ENCODE data around the gene OSBPL3. TPM values are rescaled to one million over a fixed set of nuclear protein-coding genes. Genes with fewer than 3 reads are reported as not detected.

Gene OSBPL3
- total and polyA plus RNA-seq, 5 experiments from 2014 or later = 3.4 to 28.4 (median 5.3) TPM

- H3K9me3 Mint-ChIP-seq = no peaks in the 10 kb centered on the region
- DNase-seq = peak in 4 of 10 donors; percentile 5 to 37 (median 17)
- peak overlapping the region in 9 of 10 donors; percentile 17 to 66 (median 38) for H3K4me3 Mint-ChIP-seq
- peak overlapping the region; percentile 18 to 88 (median 68) for H3K27ac Mint-ChIP-seq
- POLR2A ChIA-PET = interaction anchor here (0.6 to 1.5 kb wide), 3 partner anchors 13 to 154 kb away, joined by 3 to 7 read pairs (median 3); partner anchors contain the start of gene OSBPL3
- ATAC-seq = peak; percentile 79 to 84
- peaks cover 24 to 73% (median 51%) of the 10 kb centered on the region in 4 donors for H3K4me1 Mint-ChIP-seq
- H3K27me3 Mint-ChIP-seq = no peaks in the 10 kb centered on the region
- H3K36me3 Mint-ChIP-seq = no peaks in the 10 kb centered on the region
These were observed 13.9 kb downstream of the OSBPL3 start for GRCh38 chr7:24965831-24966708.

GRCh38 chr7:24964191-24964590 is 15.8 kb downstream of the OSBPL3 start:
- H3K27me3 Mint-ChIP-seq = no peaks in the 10 kb centered on the region
- H3K4me1 Mint-ChIP-seq = peaks cover 24 to 81% (median 50%) of the 10 kb centered on the region in 4 donors
- POLR2A ChIA-PET = interaction anchor here (1.3 kb wide), 1 partner anchor 15 kb away, joined by 5 read pairs; the partner anchor contains the start of gene OSBPL3
- peak overlapping the region in 3 of 10 donors; percentile 20 to 64 (median 33) for H3K27ac Mint-ChIP-seq
- H3K9me3 Mint-ChIP-seq = no peaks in the 10 kb centered on the region
- H3K36me3 Mint-ChIP-seq = no peaks in the 10 kb centered on the region
- ATAC-seq (no peak), DNase-seq (no peak)
- peak overlapping the region in 1 of 10 donors; percentile 5 for H3K4me3 Mint-ChIP-seq

- Mint-ChIP-seq H3K27ac (peak overlapping the region in 5 of 10 donors; percentile 25 to 70 (median 55)), H3K4me3 (no peak overlapping the region), H3K36me3 (no peaks in the 10 kb centered on the region), H3K9me3 (no peaks in the 10 kb centered on the region), H3K4me1 (peaks cover 24 to 86% (median 52%) of the 10 kb centered on the region in 4 donors), H3K27me3 (no peaks in the 10 kb centered on the region)
- peak in 1 of 2 donors; percentile 56 for ATAC-seq
- DNase-seq = peak in 2 of 10 donors; percentile 26
- POLR2A ChIA-PET = interaction anchor here (1.2 kb wide), 1 partner anchor 52 kb away, joined by 3 read pairs; no protein-coding TSS in a partner anchor
These were observed 16.8 kb downstream of the OSBPL3 start for GRCh38 chr7:24963218-24963617.

GRCh38 chr7:24962418-24962962 is 17.5 kb downstream of the OSBPL3 start:
- Mint-ChIP-seq H3K36me3 (no peaks in the 10 kb centered on the region), H3K27me3 (no peaks in the 10 kb centered on the region), H3K4me3 (no peak overlapping the region), H3K27ac (no peak overlapping the region), H3K4me1 (peaks cover 21 to 86% (median 49%) of the 10 kb centered on the region in 4 donors), H3K9me3 (no peaks in the 10 kb centered on the region)
- DNase-seq = no peak
- ATAC-seq = no peak
- POLR2A ChIA-PET = interaction anchor here (1.2 kb wide), 1 partner anchor 51 kb away, joined by 3 read pairs; no protein-coding TSS in a partner anchor

GRCh38 chr7:24959735-24960485 is 20.1 kb downstream of the OSBPL3 start:
- H3K4me3 Mint-ChIP-seq = no peak overlapping the region
- DNase-seq = no peak
- H3K27ac Mint-ChIP-seq = peak overlapping the region in 1 of 10 donors; percentile 28
- H3K4me1 Mint-ChIP-seq = peaks cover 14 to 64% (median 38%) of the 10 kb centered on the region in 4 donors
- ATAC-seq = no peak
- POLR2A ChIA-PET = no interaction called here
- H3K27me3 Mint-ChIP-seq = no peaks in the 10 kb centered on the region
- H3K9me3 Mint-ChIP-seq = no peaks in the 10 kb centered on the region
- no peaks in the 10 kb centered on the region for H3K36me3 Mint-ChIP-seq

- Mint-ChIP-seq H3K9me3 (no peaks in the 10 kb centered on the region), H3K36me3 (no peaks in the 10 kb centered on the region), H3K4me1 (peaks cover 16 to 62% (median 35%) of the 10 kb centered on the region in 4 donors), H3K27me3 (no peaks in the 10 kb centered on the region), H3K27ac (no peak overlapping the region), H3K4me3 (no peak overlapping the region)
- POLR2A ChIA-PET = interaction anchor here (0.7 kb wide), 1 partner anchor 102 kb away, joined by 3 read pairs; no protein-coding TSS in a partner anchor
- DNase-seq = no peak
- ATAC-seq = no peak
These were observed 21.6 kb downstream of the OSBPL3 start for GRCh38 chr7:24958399-24958798.

GRCh38 chr7:24956021-24956420 is 24.0 kb downstream of the OSBPL3 start:
- POLR2A ChIA-PET = no interaction called here
- H3K27ac Mint-ChIP-seq = peak overlapping the region in 1 of 10 donors; percentile 15
- no peaks in the 10 kb centered on the region for H3K9me3 Mint-ChIP-seq
- DNase-seq (no peak), ATAC-seq (no peak)
- H3K27me3 Mint-ChIP-seq = no peaks in the 10 kb centered on the region
- no peak overlapping the region for H3K4me3 Mint-ChIP-seq
- no peaks in the 10 kb centered on the region for H3K36me3 Mint-ChIP-seq
- H3K4me1 Mint-ChIP-seq = peaks cover 12 to 58% (median 31%) of the 10 kb centered on the region in 4 donors

- POLR2A ChIA-PET = no interaction called here
- peaks cover 9 to 56% (median 30%) of the 10 kb centered on the region in 4 donors for H3K4me1 Mint-ChIP-seq
- H3K27ac Mint-ChIP-seq = peak overlapping the region in 1 of 10 donors; percentile 8
These were observed 24.7 kb downstream of the OSBPL3 start for GRCh38 chr7:24955313-24955712.

GRCh38 chr7:24952464-24952863 is 27.5 kb downstream of the OSBPL3 start:
- no peaks in the 10 kb centered on the region for H3K9me3 Mint-ChIP-seq
- ATAC-seq (no peak), DNase-seq (no peak)
- no peak overlapping the region for H3K27ac Mint-ChIP-seq
- H3K27me3 Mint-ChIP-seq = no peaks in the 10 kb centered on the region
- no peaks in the 10 kb centered on the region for H3K36me3 Mint-ChIP-seq
- POLR2A ChIA-PET = no interaction called here
- H3K4me1 Mint-ChIP-seq = peaks cover 17 to 51% (median 43%) of the 10 kb centered on the region in 4 donors
- H3K4me3 Mint-ChIP-seq = no peak overlapping the region

More at GRCh38 chr7:24955313-24955712, 24.7 kb downstream of the OSBPL3 start:
- Mint-ChIP-seq H3K36me3 (no peaks in the 10 kb centered on the region), H3K9me3 (no peaks in the 10 kb centered on the region), H3K4me3 (no peak overlapping the region), H3K27me3 (no peaks in the 10 kb centered on the region)
- DNase-seq = no peak
- ATAC-seq = no peak

GRCh38 chr7:24951441-24951980 is 28.5 kb downstream of the OSBPL3 start:
- no peak for ATAC-seq
- no peak for DNase-seq
- Mint-ChIP-seq H3K4me1 (peaks cover 18 to 49% (median 38%) of the 10 kb centered on the region in 4 donors), H3K4me3 (no peak overlapping the region), H3K9me3 (no peaks in the 10 kb centered on the region), H3K36me3 (no peaks in the 10 kb centered on the region), H3K27me3 (no peaks in the 10 kb centered on the region), H3K27ac (peak overlapping the region in 1 of 10 donors; percentile 19)
- POLR2A ChIA-PET = no interaction called here

- DNase-seq (no peak), ATAC-seq (no peak)
- Mint-ChIP-seq H3K36me3 (no peaks in the 10 kb centered on the region), H3K4me3 (no peak overlapping the region), H3K27ac (peak overlapping the region in 1 of 10 donors; percentile 20), H3K9me3 (no peaks in the 10 kb centered on the region), H3K4me1 (peaks cover 20 to 50% (median 40%) of the 10 kb centered on the region in 4 donors), H3K27me3 (no peaks in the 10 kb centered on the region)
- POLR2A ChIA-PET = no interaction called here
These were observed 30.1 kb downstream of the OSBPL3 start for GRCh38 chr7:24949884-24950283.

GRCh38 chr7:24948739-24949138 is 31.2 kb downstream of the OSBPL3 start:
- Mint-ChIP-seq H3K36me3 (no peaks in the 10 kb centered on the region), H3K27me3 (no peaks in the 10 kb centered on the region), H3K9me3 (peaks cover 0 to 2% (median 0%) of the 10 kb centered on the region in 9 donors), H3K4me3 (no peak overlapping the region), H3K4me1 (peaks cover 13 to 42% (median 29%) of the 10 kb centered on the region in 4 donors), H3K27ac (no peak overlapping the region)
- POLR2A ChIA-PET = no interaction called here
- no peak for ATAC-seq
- no peak for DNase-seq

All from naive thymus-derived CD8-positive, alpha-beta T cell (primary cell).